Fibroblast of lung (primary cell): ENCODE results near the gene COPZ2. TPM values are rescaled to one million over a fixed set of nuclear protein-coding genes. Genes with fewer than 3 reads are reported as not detected.

ENCODE experiments used
- DNase-seq, 2 donors: peaks; one replicate each; pipeline versions ENCODE4 v3.0.0 to v3.0.0-alpha.2; 2010; ENCODE audit warnings: low read depth in 2 of 2
- H2AFZ ChIP-seq: 2 replicates; pipeline ENCODE4 v1.5.1; 2012; ENCODE audit warnings: low read length, control low read depth, inconsistent platforms
- H3K27ac ChIP-seq: 2 replicates; pipeline ENCODE4 v1.5.1; 2011; ENCODE audit warnings: low read length, control low read depth; ENCODE audit not compliant: insufficient read depth
- H3K27me3 ChIP-seq: 2 replicates; pipeline ENCODE4 v1.5.1; 2011; ENCODE audit warnings: mild to moderate bottlenecking, low read length; ENCODE audit not compliant: control insufficient read depth, insufficient read depth
- H3K36me3 ChIP-seq: 2 replicates; pipeline ENCODE4 v1.5.1; 2011; ENCODE audit warnings: low read length; ENCODE audit not compliant: control insufficient read depth, insufficient read depth
- H3K4me1 ChIP-seq: 2 replicates; pipeline ENCODE4 v1.5.1; 2011; ENCODE audit warnings: low read length; ENCODE audit not compliant: control insufficient read depth, insufficient read depth; ENCODE audit errors: extremely low read depth
- H3K4me2 ChIP-seq: 2 replicates; pipeline ENCODE4 v1.5.1; 2011; ENCODE audit warnings: low read length, control low read depth; ENCODE audit not compliant: insufficient read depth; ENCODE audit errors: extremely low read depth
- H3K4me3 ChIP-seq, 4 experiments: fragments of 200-600 bp in 1 of 4; sonication (generic) in 1 of 4; replicated peaks in 1 of 4; 2 replicates each; pipeline ENCODE4 v1.5.1; 2011 to 2016; ENCODE audit warnings: low read length in 4 of 4, low read depth in 3 of 4, mild to moderate bottlenecking in 3 of 4, control low read depth in 2 of 4, inconsistent platforms in 1 of 4, mixed read lengths in 1 of 4; ENCODE audit not compliant: insufficient read depth in 1 of 4; ENCODE audit errors: control extremely low read depth in 1 of 4
- H3K79me2 ChIP-seq: 2 replicates; pipeline ENCODE4 v1.5.1; 2012; ENCODE audit warnings: mild to moderate bottlenecking, low read length, inconsistent platforms; ENCODE audit not compliant: control insufficient read depth, insufficient read depth
- H3K9ac ChIP-seq: 2 replicates; pipeline ENCODE4 v1.5.1; 2011; ENCODE audit warnings: mild to moderate bottlenecking, low read length, control low read depth; ENCODE audit not compliant: insufficient read depth
- H3K9me3 ChIP-seq: 2 replicates; pipeline ENCODE4 v1.5.1; 2012; ENCODE audit warnings: low read depth, low read length; ENCODE audit not compliant: control insufficient read depth, insufficient read depth
- H4K20me1 ChIP-seq: 2 replicates; pipeline ENCODE4 v1.5.1; 2011; ENCODE audit warnings: low read length; ENCODE audit not compliant: control insufficient read depth, insufficient read depth; ENCODE audit errors: extremely low read depth
- EZH2 ChIP-seq: IDR thresholded peaks from 2 replicates; pipeline ENCODE4 v1.5.1; 2012; ENCODE audit warnings: low read length, control low read depth, mild to moderate bottlenecking; ENCODE audit errors: missing control alignments
- polyA plus RNA-seq, 2 donors: library from polyadenylated mRNA; depleted of rRNA in 1 of 2; stranded (reverse) in 1 of 2; unstranded in 1 of 2; fragments of >200 nt; gene quantifications; 2 replicates each; pipeline ENCODE4 v1.2.1, GENCODE V29; 2011 to 2012; ENCODE audit warnings: missing spikeins in 1 of 2
- total RNA-seq: library from RNA; depleted of rRNA; stranded (reverse); fragments of >200 nt; gene quantifications from 2 replicates; pipeline ENCODE4 v1.2.1, GENCODE V29; 2014
- TF ChIP-seq, protein P1 (sequence below), 2 donors: IDR thresholded peaks in 1 of 2; conservative IDR thresholded peaks in 1 of 2; 1 replicate in 1 of 2; 2 replicates in 1 of 2; pipeline ENCODE4 v1.5.1; 2011 to 2012; ENCODE audit warnings: low read length in 2 of 2, control low read depth in 1 of 2, inconsistent platforms in 1 of 2, low read depth in 1 of 2, mild to moderate bottlenecking in 1 of 2

COPZ2 gene
- total and polyA plus RNA-seq, 2 donors (not counting 1 experiment from before 2014, with no cell fraction given): 63.1 to 97.9 TPM

DNA sequence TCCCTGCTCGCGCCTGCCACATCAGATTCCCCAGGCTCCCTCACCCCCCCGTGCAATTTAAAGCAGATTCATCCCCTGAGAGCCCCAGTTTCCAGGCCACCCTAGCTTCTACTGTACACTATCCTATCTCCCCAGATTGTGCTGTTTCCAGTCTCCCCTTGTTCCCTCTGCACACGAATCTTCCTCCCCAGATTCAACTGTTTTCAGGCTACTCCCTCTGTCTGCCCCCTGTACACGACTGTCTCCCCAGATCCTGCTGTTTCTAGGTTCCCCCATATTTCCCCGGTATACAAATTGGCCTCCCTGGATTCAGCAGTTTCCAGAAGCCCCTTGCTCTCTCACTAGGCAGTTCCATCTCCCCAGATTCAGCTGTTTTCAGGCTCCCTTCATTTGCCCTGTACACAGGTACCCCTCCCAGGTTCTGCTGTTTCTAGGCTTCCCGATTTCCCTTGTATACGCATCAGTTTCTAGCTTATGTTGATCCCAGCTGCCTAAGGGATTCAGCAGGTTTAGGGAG lies 22.9 kb downstream of the COPZ2 start:
- H2AFZ ChIP-seq: no peak overlapping the region
- H3K4me2 ChIP-seq: no peak overlapping the region
- no peaks in the 10 kb centered on the region for H3K4me1 ChIP-seq

DNA sequence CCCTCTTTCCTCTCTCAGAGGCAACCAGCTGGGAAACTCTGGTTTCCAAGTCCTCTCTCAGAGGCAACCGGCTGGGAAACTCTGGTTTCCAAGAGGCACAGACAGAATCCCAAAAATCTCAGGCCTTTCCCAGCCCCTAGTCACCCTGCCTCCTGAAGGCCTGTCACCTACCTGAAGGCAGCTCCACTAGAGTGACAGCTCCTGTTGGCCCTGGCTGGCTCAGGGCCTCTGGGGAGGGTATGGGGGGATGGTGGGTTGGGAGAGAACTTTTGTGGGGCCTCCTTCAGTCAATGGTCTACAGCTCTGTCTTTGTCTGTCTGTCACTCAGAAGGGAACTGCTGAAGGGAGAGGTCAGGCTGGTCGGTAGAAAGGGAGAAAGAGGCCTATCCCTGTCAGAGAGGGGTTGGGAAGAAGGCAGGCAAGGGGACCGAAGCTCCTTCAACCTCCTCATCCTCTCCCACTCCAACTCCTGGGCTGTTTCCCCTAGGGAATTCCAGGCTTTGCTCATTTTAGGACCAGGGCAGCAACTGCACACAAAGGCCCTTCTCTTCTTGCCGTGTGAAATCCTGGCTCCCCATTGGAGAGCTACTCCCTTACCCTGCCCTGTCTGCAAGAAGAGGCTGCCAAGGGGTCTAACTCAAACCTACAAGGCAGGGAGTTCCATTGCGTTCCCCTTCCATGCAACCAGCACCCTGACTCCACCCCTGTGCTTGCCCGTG lies 23.6 kb downstream of the COPZ2 start:
- no peaks in the 10 kb centered on the region for H4K20me1 ChIP-seq
- H3K79me2 ChIP-seq: no peaks in the 10 kb centered on the region
- no peak overlapping the region for H3K9ac ChIP-seq
- H2AFZ ChIP-seq: no peak overlapping the region
- H3K9me3 ChIP-seq: no peaks in the 10 kb centered on the region
- H3K27ac ChIP-seq: no peak overlapping the region
- DNase-seq: no peak
- no peaks in the 10 kb centered on the region for H3K4me1 ChIP-seq
- no peaks in the 10 kb centered on the region for H3K36me3 ChIP-seq
- H3K4me3 ChIP-seq: no peak overlapping the region
- H3K27me3 ChIP-seq: peaks cover 14% of the 10 kb centered on the region
- H3K4me2 ChIP-seq: no peak overlapping the region
- no peak for TF ChIP-seq EZH2
- TF ChIP-seq, protein P1, sequence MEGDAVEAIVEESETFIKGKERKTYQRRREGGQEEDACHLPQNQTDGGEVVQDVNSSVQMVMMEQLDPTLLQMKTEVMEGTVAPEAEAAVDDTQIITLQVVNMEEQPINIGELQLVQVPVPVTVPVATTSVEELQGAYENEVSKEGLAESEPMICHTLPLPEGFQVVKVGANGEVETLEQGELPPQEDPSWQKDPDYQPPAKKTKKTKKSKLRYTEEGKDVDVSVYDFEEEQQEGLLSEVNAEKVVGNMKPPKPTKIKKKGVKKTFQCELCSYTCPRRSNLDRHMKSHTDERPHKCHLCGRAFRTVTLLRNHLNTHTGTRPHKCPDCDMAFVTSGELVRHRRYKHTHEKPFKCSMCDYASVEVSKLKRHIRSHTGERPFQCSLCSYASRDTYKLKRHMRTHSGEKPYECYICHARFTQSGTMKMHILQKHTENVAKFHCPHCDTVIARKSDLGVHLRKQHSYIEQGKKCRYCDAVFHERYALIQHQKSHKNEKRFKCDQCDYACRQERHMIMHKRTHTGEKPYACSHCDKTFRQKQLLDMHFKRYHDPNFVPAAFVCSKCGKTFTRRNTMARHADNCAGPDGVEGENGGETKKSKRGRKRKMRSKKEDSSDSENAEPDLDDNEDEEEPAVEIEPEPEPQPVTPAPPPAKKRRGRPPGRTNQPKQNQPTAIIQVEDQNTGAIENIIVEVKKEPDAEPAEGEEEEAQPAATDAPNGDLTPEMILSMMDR (conservative IDR thresholded peaks at IDR 0.05 in 1 of 2, IDR thresholded peaks at IDR 0.05 in 1 of 2; ENCODE audit: low read depth in 1 of 2, low read length in 2 of 2): no peak

More for the DNA sequence above, 22.9 kb downstream of the COPZ2 start:
- H3K36me3 ChIP-seq: no peaks in the 10 kb centered on the region
- no peaks in the 10 kb centered on the region for H3K9me3 ChIP-seq
- H3K27ac ChIP-seq: no peak overlapping the region
- TF ChIP-seq, protein P1 (conservative IDR thresholded peaks at IDR 0.05 in 1 of 2, IDR thresholded peaks at IDR 0.05 in 1 of 2; ENCODE audit: low read depth in 1 of 2, low read length in 2 of 2): no peak
- TF ChIP-seq EZH2: no peak
- DNase-seq: no peak
- no peak overlapping the region for H3K9ac ChIP-seq
- no peak overlapping the region for H3K4me3 ChIP-seq
- H4K20me1 ChIP-seq: no peaks in the 10 kb centered on the region
- no peaks in the 10 kb centered on the region for H3K79me2 ChIP-seq
- peaks cover 14% of the 10 kb centered on the region for H3K27me3 ChIP-seq

DNA sequence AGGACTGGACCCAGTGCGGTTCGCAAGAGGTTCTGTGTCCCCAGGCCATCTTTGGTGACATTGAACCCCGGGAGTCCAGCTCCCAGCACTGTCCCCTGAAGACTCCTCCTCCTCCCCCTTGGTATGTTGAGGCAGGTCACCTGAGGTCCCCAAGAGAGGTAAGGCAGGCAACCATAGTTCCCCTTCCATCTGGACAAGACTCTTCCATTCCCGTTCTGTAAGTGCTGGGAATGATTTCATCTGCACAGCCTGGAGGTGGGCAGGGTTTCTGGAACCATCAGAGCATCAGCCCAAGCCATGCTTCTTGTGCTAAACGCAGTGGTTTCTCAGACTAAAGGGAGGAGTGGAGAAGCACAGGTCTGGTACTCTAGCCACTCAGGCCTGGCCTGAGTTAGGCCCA lies 24.9 kb downstream of the COPZ2 start:
- H3K4me2 ChIP-seq: no peak overlapping the region
- no peak overlapping the region for H3K9ac ChIP-seq
- no peaks in the 10 kb centered on the region for H3K79me2 ChIP-seq
- peaks cover 14% of the 10 kb centered on the region for H3K27me3 ChIP-seq
- no peaks in the 10 kb centered on the region for H4K20me1 ChIP-seq
- no peak overlapping the region for H2AFZ ChIP-seq
- H3K36me3 ChIP-seq: no peaks in the 10 kb centered on the region
- H3K9me3 ChIP-seq: no peaks in the 10 kb centered on the region
- H3K4me3 ChIP-seq: peak overlapping the region in 1 of 4 experiments; percentile 12
- H3K27ac ChIP-seq: no peak overlapping the region
- H3K4me1 ChIP-seq: no peaks in the 10 kb centered on the region
- no peak for DNase-seq
- TF ChIP-seq EZH2: peak; percentile 56
- TF ChIP-seq, protein P1 (conservative IDR thresholded peaks at IDR 0.05 in 1 of 2, IDR thresholded peaks at IDR 0.05 in 1 of 2; ENCODE audit: low read depth in 1 of 2, low read length in 2 of 2): no peak
